Cerebellar nuclear complex (tissue), 1 donor: ENCODE measurements around the gene IL1R2.
"Not testable (repeated sequence)": the region's sequence is repeated elsewhere in the genome, so short reads cannot be mapped to it uniquely, and the experiment has no call there.

Experiments
- DNase-seq, 2 experiments: peaks; one replicate each; lab custom pipeline; 2025; lab: John Stamatoyannopoulos, UW

IL1R2 gene

GRCh38 chr2:102061962-102062795, 70.4 kb downstream of the IL1R2 start:
- no peak for DNase-seq

- no peak for DNase-seq
Measured at GRCh38 chr2:102062802-102063201, 71.0 kb downstream of the IL1R2 start.

- no peak for DNase-seq
Measured at GRCh38 chr2:102063487-102063911, 71.7 kb downstream of the IL1R2 start.

- DNase-seq: no peak
Measured at GRCh38 chr2:102063941-102064678, 72.3 kb downstream of the IL1R2 start.

GRCh38 chr2:102064679-102065674, 73.2 kb downstream of the IL1R2 start:
- no peak for DNase-seq

- DNase-seq: no peak
Measured at GRCh38 chr2:102065675-102066252, 74.0 kb downstream of the IL1R2 start.

- DNase-seq: no peak
Measured at GRCh38 chr2:102066554-102066953, 74.8 kb downstream of the IL1R2 start.

- not testable (repeated sequence) for DNase-seq
Measured at GRCh38 chr2:102068126-102068525, 76.4 kb downstream of the IL1R2 start.

GRCh38 chr2:102069311-102069974, 77.7 kb downstream of the IL1R2 start:
- no peak for DNase-seq

GRCh38 chr2:102070058-102070642, 78.4 kb downstream of the IL1R2 start:
- no peak for DNase-seq

- DNase-seq: no peak
Measured at GRCh38 chr2:102072741-102073140, 81.0 kb downstream of the IL1R2 start.

GRCh38 chr2:102073168-102073724, 81.5 kb downstream of the IL1R2 start:
- DNase-seq: no peak

GRCh38 chr2:102074152-102074783, 82.5 kb downstream of the IL1R2 start:
- DNase-seq: no peak

- no peak for DNase-seq
Measured at GRCh38 chr2:102075479-102075878, 83.7 kb downstream of the IL1R2 start.

GRCh38 chr2:102076512-102076911, 84.8 kb downstream of the IL1R2 start:
- no peak for DNase-seq
